ENCODE results near the gene RNU6-9.

Gene RNU6-9

DNA sequence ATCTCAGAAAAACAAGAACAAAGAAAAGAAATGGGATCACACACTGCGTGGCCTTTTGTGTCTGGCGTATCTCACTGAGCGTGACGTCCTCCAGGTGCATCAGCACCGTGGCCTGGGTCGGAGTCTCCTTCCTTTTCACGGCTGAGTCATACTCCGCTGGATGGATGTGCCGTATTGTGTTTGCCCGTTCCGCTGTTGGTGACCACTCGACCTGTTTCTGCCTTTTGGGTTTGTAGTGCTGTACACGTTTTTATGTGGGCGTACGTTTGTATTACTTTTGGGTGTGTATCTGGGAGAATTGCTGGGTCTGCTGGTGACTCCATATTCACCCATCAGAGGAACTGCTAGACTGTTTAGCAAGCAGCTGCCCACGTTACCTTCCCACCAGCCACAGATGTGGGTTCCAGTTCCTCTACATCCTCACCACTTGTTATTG lies 44.0 kb downstream of the RNU6-9 start:
- DNase-seq = no peak

DNA sequence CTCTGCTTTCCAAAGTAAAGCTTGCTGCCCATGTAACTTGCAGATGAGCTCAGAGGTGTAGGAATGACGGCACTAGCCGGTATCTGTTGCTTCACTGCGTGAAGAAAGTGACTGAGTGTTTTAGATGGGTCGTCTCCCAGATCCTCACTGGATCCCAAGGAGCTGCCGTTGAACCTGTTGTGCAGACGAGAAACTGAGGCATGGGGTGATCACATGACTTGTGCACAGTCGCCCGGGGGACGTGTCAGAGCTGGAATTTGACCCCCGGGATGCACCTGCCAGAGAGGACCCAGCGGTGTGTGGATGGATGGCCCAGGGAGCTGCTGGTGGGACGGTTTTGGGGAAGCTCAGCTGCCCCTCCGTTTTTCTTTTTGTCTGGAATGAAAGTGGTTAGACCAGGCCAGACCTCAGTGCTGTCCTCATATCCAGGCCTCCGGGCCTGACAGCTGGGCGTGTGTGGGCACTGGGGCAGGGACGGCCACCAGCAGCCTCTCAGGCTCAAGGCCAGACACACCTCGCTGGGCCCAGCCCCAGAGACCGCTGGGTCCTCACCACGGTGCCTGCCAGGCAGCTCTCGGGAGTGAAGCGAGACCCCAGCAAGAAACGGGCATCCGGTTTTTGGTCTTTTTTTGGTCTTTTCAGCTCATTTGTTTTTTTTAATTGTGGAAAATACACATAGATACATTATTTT lies 45.1 kb downstream of the RNU6-9 start:
- DNase-seq = no peak

- no peak for DNase-seq
Observed at GRCh38 chr19:939439-939838, 46.2 kb downstream of the RNU6-9 start.

DNA sequence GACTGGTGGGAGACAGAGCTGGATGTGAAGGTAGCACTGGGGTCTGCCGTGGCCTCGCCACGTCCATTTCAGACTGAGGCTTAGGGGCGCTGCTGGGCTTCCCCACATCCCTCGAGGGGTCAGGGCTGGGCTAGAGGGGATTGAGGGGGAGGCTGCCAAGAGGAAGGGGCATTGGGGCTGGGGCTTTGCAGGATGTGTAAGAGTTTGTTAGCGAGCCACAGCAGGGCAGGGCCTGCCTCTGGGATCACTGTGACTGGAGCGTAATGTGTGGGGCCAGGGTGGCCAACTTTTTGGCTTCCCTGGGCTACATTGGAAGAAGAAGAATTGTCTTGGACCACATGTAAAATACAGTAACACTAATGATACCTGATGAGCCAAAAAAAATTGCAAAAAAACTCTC lies 46.6 kb downstream of the RNU6-9 start:
- no peak for DNase-seq

GRCh38 chr19:940591-941291 lies 47.5 kb downstream of the RNU6-9 start:
- peak; percentile 52 for DNase-seq

DNA sequence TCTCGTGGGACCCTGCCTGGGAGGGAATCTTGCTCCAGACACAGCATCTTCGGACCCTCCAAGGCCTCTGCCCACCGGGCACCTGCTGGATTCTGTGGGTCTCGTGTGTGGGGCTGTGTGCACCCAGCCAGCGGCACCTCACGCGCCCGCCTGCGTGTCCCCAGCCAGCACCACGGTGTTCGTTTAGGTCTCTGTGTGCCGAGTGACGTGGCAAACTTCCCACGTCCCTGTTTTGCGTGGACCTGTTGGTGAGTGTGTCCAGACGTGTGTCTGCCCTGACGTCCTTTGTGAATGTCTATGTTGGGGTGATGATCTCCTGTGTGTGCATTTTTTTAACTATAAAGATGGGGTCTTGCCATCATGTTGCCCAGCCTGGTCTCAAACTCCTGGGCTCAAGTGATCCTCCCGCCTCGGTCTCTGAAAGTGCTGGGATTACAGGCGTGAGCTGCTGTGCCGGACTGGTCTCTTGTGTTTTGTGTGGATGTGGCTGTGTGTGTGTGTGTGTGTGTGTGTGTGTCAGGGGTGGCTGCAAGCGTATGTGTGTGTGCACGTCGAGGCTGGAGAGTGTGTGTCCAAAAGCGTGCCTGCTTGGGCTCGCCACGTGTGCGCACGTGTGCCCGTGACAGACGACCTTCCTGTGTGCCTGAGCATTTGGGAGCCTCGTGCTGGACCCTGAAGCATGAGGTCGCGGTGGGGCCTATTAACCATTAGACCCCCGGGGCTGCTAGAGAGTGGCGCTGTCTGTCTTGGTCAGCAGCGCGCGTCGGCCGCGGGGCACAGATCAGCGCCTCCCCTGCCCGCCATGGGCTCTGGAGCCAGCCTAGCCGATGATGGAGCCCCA lies 48.2 kb downstream of the RNU6-9 start:
- no peak for DNase-seq

DNA sequence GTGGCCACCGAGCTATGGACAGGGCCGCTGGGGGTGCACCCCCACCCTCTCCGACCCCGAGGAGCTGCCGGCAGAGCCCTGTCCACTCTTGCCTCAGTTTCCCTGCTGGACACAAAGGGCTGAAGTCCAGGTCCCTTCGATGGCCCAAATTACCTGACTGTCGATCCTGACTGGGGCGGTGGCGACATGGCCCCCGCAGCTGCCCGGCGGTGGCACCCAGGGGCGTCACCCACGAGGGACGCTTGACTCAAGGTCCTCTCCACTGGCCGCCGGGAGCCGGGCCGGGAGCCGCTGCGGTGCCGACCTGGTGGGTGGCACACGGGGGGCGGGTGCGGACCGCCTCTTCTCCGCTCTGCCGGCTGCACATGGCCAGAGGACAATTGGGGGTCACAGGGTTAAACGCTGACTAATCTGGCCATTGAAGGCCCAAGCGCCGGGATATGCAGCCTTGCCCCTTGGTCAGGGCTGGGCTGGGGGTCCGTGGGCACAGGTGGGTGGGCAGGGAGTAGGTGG lies 48.9 kb downstream of the RNU6-9 start:
- DNase-seq = no peak
